HEK293 (cell line): ENCODE results near the gene ARAP1.

Source experiments
- CTCF ChIA-PET: fragments of 350-600 bp; formaldehyde crosslinking; extraction: SDS; loops from one replicate; lab custom pipeline; 2021; ENCODE audit warnings: antibody characterized with exemption; lab: Yijun Ruan, JAX
- POLR2A ChIA-PET: fragments of 300-600 bp; formaldehyde crosslinking; extraction: SDS; loops from one replicate; lab custom pipeline; 2020; ENCODE audit warnings: antibody characterized with exemption, inconsistent platforms; lab: Yijun Ruan, JAX
- H3K27ac ChIP-seq: fragments of 200-500 bp; sonication (Bioruptor generic); 2 replicates; pipeline ENCODE4 v1.5.1; 2014; ENCODE audit warnings: low read depth, low read length, control low read depth, inconsistent platforms; ENCODE audit errors: extremely low read depth
- H3K36me3 ChIP-seq, 2 experiments: fragments of 200-500 bp in 1 of 2; sonication (Bioruptor generic) in 1 of 2; 1 replicate in 1 of 2; 2 replicates in 1 of 2; pipeline ENCODE4 v1.5.1; 2014 to 2017; ENCODE audit warnings: inconsistent platforms in 2 of 2, low read length in 2 of 2; ENCODE audit not compliant: control insufficient read depth in 2 of 2, insufficient read depth in 1 of 2
- H3K4me1 ChIP-seq: fragments of 200-500 bp; sonication (Bioruptor generic); 2 replicates; pipeline ENCODE4 v1.5.1; 2014; ENCODE audit warnings: mild to moderate bottlenecking, low read length, inconsistent platforms; ENCODE audit not compliant: control insufficient read depth, insufficient read depth
- H3K4me3 ChIP-seq: 2 replicates; pipeline ENCODE4 v1.5.1; 2011; ENCODE audit warnings: low read depth, mild to moderate bottlenecking, control low read depth, low read length, moderate library complexity
- H3K9me3 ChIP-seq: fragments of 200-500 bp; sonication (Bioruptor generic); 2 replicates; pipeline ENCODE4 v1.5.1; 2014; ENCODE audit warnings: low read depth, low read length, inconsistent platforms; ENCODE audit not compliant: control insufficient read depth, insufficient read depth
- KLF16 ChIP-seq: fragments of 450-650 bp; formaldehyde crosslinking; IDR thresholded peaks from 2 replicates; pipeline ENCODE4 v1.5.1; 2017; ENCODE audit warnings: missing biosample characterization, missing genetic modification characterization
- KLF7 ChIP-seq: fragments of 450-650 bp; formaldehyde crosslinking; IDR thresholded peaks from 2 replicates; pipeline ENCODE4 v1.5.1; 2016; ENCODE audit warnings: missing biosample characterization, missing genetic modification characterization, borderline replicate concordance
- MZF1 ChIP-seq: fragments of 450-650 bp; formaldehyde crosslinking; IDR thresholded peaks from 2 replicates; pipeline ENCODE4 v1.5.1; 2017; ENCODE audit warnings: missing biosample characterization, missing genetic modification characterization, borderline replicate concordance
- PATZ1 ChIP-seq: fragments of 450-650 bp; formaldehyde crosslinking; IDR thresholded peaks from 2 replicates; pipeline ENCODE4 v1.5.1; 2016; ENCODE audit warnings: missing biosample characterization, missing genetic modification characterization
- PRDM6 ChIP-seq: fragments of 450-650 bp; formaldehyde crosslinking; IDR thresholded peaks from 2 replicates; pipeline ENCODE4 v1.5.1; 2017; ENCODE audit warnings: missing biosample characterization, missing genetic modification characterization
- SCRT1 ChIP-seq: fragments of 450-650 bp; formaldehyde crosslinking; IDR thresholded peaks from 2 replicates; pipeline ENCODE4 v1.5.1; 2016; ENCODE audit warnings: missing biosample characterization, missing genetic modification characterization, borderline replicate concordance
- SCRT2 ChIP-seq: fragments of 450-650 bp; formaldehyde crosslinking; IDR thresholded peaks from 2 replicates; pipeline ENCODE4 v1.5.1; 2016; ENCODE audit warnings: missing biosample characterization, missing genetic modification characterization
- SP2 ChIP-seq: fragments of 450-650 bp; formaldehyde crosslinking; IDR thresholded peaks from 2 replicates; pipeline ENCODE4 v1.5.1; 2016; ENCODE audit warnings: missing biosample characterization, missing genetic modification characterization
- YY1 ChIP-seq: fragments of 450-650 bp; formaldehyde crosslinking; IDR thresholded peaks from 2 replicates; pipeline ENCODE4 v1.5.1; 2018; ENCODE audit warnings: missing biosample characterization, missing genetic modification characterization
- ZNF121 ChIP-seq: fragments of 450-650 bp; formaldehyde crosslinking; IDR thresholded peaks from 2 replicates; pipeline ENCODE4 v1.5.1; 2016; ENCODE audit warnings: missing biosample characterization, missing genetic modification characterization
- ZNF146 ChIP-seq: fragments of 450-650 bp; formaldehyde crosslinking; IDR thresholded peaks from 2 replicates; pipeline ENCODE4 v1.5.1; 2016; ENCODE audit warnings: missing biosample characterization, missing genetic modification characterization
- ZNF239 ChIP-seq: fragments of 450-650 bp; formaldehyde crosslinking; IDR thresholded peaks from 2 replicates; pipeline ENCODE4 v1.5.1; 2016; ENCODE audit warnings: missing biosample characterization, missing genetic modification characterization
- ZNF341 ChIP-seq: fragments of 450-650 bp; formaldehyde crosslinking; IDR thresholded peaks from 2 replicates; pipeline ENCODE4; 2016; ENCODE audit warnings: low read depth, missing biosample characterization, missing genetic modification characterization
- ZNF623 ChIP-seq: fragments of 450-650 bp; formaldehyde crosslinking; IDR thresholded peaks from 2 replicates; pipeline ENCODE4 v1.5.1; 2016; ENCODE audit warnings: missing biosample characterization, missing genetic modification characterization
- ZNF654 ChIP-seq: fragments of 450-650 bp; formaldehyde crosslinking; IDR thresholded peaks from 2 replicates; pipeline ENCODE4 v1.5.1; 2016; ENCODE audit warnings: low read depth, missing biosample characterization, missing genetic modification characterization
- ZNF747 ChIP-seq: fragments of 450-650 bp; formaldehyde crosslinking; IDR thresholded peaks from 2 replicates; pipeline ENCODE4 v1.5.1; 2016; ENCODE audit warnings: missing biosample characterization, missing genetic modification characterization
- ZNF768 ChIP-seq: fragments of 450-650 bp; formaldehyde crosslinking; IDR thresholded peaks from 2 replicates; pipeline ENCODE4 v1.5.1; 2018; ENCODE audit warnings: missing biosample characterization, mild to moderate bottlenecking, missing genetic modification characterization
- TF ChIP-seq, protein P1 (sequence below): fragments of 450-650 bp; formaldehyde crosslinking; IDR thresholded peaks from 2 replicates; pipeline ENCODE4 v1.5.1; 2016; ENCODE audit warnings: missing biosample characterization, missing genetic modification characterization

Gene ARAP1

GRCh38 chr11:72653649-72654048, 98.6 kb downstream of the ARAP1 start:
- H3K4me1 ChIP-seq: no peaks in the 10 kb centered on the region
- CTCF ChIA-PET: interaction anchor here (0.5 to 0.8 kb wide), 2 partner anchors 19 to 94 kb away, joined by 3 read pairs; no protein-coding TSS in a partner anchor
- no peak overlapping the region for H3K4me3 ChIP-seq
- no peaks in the 10 kb centered on the region for H3K9me3 ChIP-seq
- no peaks in the 10 kb centered on the region for H3K36me3 ChIP-seq
- no peak for TF ChIP-seq ZNF146 (tag by site-specific recombination)
- TF ChIP-seq ZNF747 (tag by site-specific recombination): no peak
- no peak for TF ChIP-seq YY1 (tag by site-specific recombination)
- no peak for TF ChIP-seq KLF7 (tag by site-specific recombination)
- no peak for TF ChIP-seq PATZ1
- no peak for TF ChIP-seq SCRT2 (tag by site-specific recombination)
- no peak for TF ChIP-seq SP2 (tag by site-specific recombination)
- TF ChIP-seq PRDM6 (tag by site-specific recombination): no peak
- TF ChIP-seq ZNF341 (tag by site-specific recombination): no peak
- TF ChIP-seq KLF16 (tag by site-specific recombination): no peak
- TF ChIP-seq, protein P1, sequence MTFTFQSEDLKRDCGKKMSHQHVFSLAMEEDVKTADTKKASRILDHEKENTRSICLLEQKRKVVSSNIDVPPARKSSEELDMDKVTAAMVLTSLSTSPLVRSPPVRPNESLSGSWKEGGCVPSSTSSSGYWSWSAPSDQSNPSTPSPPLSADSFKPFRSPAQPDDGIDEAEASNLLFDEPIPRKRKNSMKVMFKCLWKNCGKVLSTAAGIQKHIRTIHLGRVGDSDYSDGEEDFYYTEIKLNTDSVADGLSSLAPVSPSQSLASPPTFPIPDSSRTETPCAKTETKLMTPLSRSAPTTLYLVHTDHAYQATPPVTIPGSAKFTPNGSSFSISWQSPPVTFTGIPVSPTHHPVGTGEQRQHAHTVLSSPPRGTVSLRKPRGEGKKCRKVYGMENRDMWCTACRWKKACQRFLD (tag by site-specific recombination): no peak
- no peak for TF ChIP-seq ZNF623 (tag by site-specific recombination)
- no peak for TF ChIP-seq SCRT1 (tag by site-specific recombination)
- TF ChIP-seq, all 188 proteins: peak for 0
- H3K27ac ChIP-seq: no peak overlapping the region
- POLR2A ChIA-PET: no interaction called here

GRCh38 chr11:72652873-72653630, 99.2 kb downstream of the ARAP1 start:
- POLR2A ChIA-PET: no interaction called here
- Histone ChIP-seq H3K9me3 (no peaks in the 10 kb centered on the region), H3K36me3 (no peaks in the 10 kb centered on the region)
- CTCF ChIA-PET: interaction anchor here (1.5 kb wide), 1 partner anchor 10 kb away, joined by 5 read pairs; no protein-coding TSS in a partner anchor
- no peak for TF ChIP-seq ZNF239 (tag by site-specific recombination)
- TF ChIP-seq ZNF654 (tag by site-specific recombination): no peak
- TF ChIP-seq MZF1 (tag by site-specific recombination): no peak
- TF ChIP-seq, all 188 proteins: peak for 0
- Histone ChIP-seq H3K27ac (no peak overlapping the region), H3K4me1 (no peaks in the 10 kb centered on the region), H3K4me3 (no peak overlapping the region)

GRCh38 chr11:72652133-72652532, 100.1 kb downstream of the ARAP1 start:
- ChIA-PET CTCF (interaction anchor here (1.5 kb wide), 1 partner anchor 9 kb away, joined by 5 read pairs; no protein-coding TSS in a partner anchor), POLR2A (no interaction called here)
- H3K4me1 ChIP-seq: no peaks in the 10 kb centered on the region
- H3K4me3 ChIP-seq: no peak overlapping the region
- H3K9me3 ChIP-seq: no peaks in the 10 kb centered on the region
- no peaks in the 10 kb centered on the region for H3K36me3 ChIP-seq
- H3K27ac ChIP-seq: no peak overlapping the region
- TF ChIP-seq ZNF768 (tag by site-specific recombination) (no peak), ZNF121 (tag by site-specific recombination) (peak; percentile 62; the same call in 1 of the 2 replicates)
- TF ChIP-seq, all 188 proteins: peak for 1
